ENCODE results near the gene DOCK2.

GRCh38 chr5:169867347-169867746, 230.3 kb downstream of the DOCK2 start:
- TF ChIP-seq CTCF (IDR thresholded peaks at IDR 0.05), result no peak
- no peak for TF ChIP-seq EZH2 (IDR thresholded peaks at IDR 0.05)

Measured in neural progenitor cell (in vitro differentiated cells).